ENCODE measurements around the gene DIDO1.
"Not testable (repeated sequence)": the region's sequence is repeated elsewhere in the genome, so short reads cannot be mapped to it uniquely, and the experiment has no call there.

The DIDO1 gene

DNA sequence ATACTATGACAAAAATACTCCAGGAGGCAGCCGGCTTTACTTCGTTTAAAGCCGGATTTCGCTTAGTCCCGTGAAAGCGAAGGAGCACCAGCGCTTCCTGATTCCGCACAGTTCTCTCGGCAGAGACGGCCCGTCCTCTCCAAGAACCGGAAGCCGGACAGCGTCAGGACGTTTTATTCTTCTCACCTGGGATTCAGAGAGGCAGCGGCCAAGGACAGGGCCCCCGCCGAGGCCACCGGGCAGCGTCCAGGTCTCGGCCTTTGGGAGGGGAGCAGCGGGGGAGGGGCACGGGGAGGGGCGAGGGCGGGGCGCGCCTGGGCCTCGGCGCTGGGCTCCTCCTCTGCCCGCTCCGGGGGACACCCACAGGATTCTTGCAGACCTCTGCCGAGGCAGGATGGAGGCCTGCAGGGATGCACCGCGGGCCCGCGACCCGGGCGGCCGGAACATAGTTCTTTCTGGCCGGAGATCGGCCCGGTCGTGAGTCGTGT lies 2.8 kb upstream of the DIDO1 start:
- DNase-seq (ENCODE audit: low spot score): no peak

DNA sequence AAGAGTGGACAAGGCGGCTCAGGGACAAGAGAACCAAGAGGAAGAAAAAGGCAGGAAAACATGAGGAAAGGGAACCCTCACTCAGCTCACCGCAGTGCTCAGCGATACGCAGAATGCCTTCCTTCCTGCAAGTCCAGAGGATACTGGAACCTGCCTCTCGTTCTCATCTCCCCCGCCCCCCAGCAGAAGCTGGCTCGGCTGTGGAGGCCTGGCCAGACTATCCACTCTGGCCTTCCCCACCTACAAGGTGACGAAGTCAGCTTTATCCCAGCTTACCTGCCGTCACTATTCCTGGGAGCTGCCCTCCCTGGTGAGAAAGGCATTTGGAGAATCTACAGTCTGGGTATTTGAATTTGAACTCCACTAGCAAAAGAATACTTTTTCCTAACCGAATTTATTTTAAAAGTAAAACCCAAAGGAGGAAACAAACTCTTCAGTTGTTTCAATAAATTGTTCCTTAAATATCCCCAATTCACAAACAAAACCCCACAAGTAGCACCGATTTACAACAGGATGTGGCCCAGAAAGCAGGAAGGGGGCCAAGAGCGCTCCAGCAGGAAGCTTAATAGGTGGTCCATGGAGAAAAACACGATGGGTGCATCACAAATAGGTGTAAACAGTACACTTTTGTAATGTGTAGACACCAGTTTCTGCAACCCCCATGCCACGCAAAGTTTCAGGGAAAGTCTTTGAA lies 2.1 kb upstream of the DIDO1 start:
- no peak for DNase-seq (ENCODE audit: low spot score)

DNA sequence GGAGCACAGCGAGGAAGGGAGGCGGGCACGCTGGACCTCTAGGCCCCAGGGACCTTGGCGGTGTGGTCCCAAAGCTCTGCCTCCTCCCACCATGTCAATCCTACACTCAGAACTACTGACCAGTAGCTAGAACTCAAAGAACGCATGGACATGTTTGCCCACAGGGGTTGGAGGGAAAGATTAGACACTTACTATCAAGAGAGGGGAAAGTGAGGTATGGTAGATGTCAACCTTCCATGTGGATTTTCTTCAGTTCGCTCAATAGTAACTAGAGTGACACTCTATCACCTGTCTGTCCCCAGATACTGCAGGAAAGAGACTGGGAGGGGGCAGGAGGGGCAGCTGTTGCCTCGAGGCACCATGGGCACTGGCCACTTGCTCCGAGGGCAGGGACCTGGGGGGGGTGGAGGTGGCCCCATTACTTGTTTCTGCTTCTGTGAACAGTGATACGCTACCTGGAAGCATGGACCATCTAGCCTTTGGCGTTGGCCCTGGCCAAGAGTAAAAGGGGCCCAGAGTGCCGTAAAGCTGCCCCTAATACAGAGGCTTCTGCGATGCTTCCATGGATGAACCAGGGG lies 912 bp upstream of the DIDO1 start:
- DNase-seq (ENCODE audit: low spot score): no peak

DNA sequence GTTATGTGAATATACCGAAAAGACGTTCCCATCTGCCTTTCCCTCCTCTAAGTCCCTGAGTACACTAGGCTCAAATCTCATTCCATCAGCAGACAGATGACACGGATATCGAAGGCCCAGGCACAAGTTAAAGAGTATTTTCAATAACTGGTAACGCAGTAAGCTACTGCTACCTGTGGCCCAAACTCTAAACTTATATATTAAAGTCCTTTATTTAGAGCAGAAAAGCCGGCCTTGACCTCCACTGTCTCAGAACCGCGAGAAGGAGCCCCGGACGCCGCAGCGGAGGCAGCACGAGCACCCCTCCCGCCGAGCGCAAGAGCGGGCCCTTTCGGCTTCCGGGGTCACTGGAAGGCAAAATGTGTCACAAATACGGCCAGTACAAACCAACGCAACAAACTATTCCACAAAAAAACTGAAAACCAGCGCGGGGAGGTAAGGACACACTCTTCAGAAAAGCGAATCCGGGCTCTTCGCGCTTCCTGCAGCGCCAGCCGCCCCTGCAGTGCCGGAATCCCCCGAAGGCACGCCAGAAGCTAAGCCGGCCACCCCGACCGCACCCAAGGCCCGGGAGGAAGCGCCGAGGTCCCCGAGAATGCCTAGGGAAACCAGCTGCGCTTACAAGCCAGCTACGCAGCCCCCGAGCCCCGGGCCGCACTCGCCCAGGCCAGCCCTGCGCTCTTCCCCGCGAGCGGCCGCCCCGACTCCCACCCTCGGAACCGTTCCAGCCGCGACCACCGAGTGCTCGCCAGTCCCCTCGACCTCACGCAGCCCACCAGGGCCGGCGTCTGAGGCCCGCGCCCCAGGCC lies 681 bp downstream of the DIDO1 start:
- peak; percentile 39 for DNase-seq (ENCODE audit: low spot score)

DNA sequence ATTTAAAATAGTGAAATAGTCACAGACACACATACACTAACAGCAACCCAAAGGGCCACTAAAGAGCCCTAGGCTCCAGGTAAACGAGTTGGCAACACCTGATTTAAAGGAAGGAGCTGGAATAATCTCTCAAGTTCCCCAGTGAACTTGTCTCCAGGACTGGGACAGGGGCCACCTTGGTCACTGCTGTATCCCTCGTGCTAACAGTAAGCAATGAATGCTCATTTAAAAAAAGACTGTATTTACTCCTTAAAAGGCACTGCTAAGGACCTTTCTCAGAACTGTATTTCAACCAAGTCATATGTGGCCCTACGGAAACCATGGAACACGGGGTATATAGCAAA lies 1.3 kb downstream of the DIDO1 start:
- no peak for DNase-seq (ENCODE audit: low spot score)

GRCh38 chr20:62924442-62925075 lies 1.7 kb downstream of the DIDO1 start:
- no peak for DNase-seq (ENCODE audit: low spot score)

DNA sequence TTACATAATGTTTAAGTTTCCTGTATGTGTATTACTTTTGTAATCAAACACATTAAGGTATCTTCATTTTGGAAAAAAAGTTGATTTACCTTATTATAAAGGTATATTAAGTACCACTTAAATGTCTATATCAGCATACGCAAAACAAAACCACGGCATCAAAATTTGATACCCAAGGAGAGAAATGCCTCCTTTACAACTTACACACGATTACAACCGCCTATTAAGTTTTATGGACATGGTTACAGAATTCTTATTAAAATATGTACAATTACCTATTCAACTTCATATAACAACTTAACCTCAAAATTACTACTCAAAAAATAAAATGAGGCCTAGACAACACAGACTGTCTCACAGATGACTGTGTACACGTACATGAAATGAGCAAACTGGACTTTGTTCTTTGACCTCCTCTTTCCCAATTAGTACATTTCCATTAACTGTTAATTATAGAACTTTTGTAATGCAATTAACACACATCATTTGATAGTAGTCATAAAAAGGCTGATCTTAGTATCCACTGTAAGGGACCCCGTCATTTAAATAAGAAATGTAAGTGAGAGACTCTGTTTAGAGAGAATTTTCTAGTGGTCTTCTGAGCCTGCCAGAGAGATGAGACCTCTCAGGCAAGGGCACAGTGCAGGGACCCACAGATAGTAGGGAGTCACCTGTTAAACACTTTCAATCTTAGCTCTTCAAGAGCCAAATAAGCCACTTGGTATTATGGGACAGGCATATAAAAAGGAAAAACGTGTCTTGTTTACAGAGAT lies 2.5 kb downstream of the DIDO1 start:
- no peak for DNase-seq (ENCODE audit: low spot score)

DNA sequence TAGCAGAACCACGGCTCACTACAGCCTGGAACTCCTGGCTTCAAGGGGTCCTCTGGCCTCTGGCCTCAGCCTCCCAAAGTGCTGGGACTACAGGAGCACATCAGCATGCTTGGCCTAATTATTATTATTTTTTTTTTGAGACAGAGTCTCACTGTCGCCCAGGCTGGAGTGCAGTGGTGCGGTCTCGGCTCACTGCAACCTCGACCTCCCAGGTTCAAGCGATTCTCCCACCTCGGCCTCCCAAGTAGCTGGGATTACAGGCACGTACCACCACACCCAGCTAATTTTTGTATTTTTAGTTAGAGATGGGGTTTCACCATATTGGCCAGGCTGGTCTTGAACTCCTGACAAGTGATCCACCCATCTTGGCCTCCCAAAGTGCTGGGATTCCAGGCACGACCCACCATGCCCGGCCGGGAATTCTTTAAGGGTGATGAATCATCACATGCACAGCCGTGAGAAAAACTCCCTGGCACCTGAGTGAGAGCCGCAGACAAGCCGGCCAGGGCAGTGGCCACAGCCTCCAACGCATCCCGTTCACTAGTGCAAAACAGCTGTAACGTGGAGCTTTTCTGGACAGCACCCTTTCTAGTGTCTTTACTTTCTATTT lies 3.1 kb downstream of the DIDO1 start:
- not testable (repeated sequence) for DNase-seq (ENCODE audit: low spot score)

GRCh38 chr20:62922451-62922921 lies 3.8 kb downstream of the DIDO1 start:
- no peak for DNase-seq (ENCODE audit: low spot score)

GRCh38 chr20:62921119-62921687 lies 5.1 kb downstream of the DIDO1 start:
- DNase-seq (ENCODE audit: low spot score): peak; percentile 68

- DNase-seq (ENCODE audit: low spot score): no peak
Measured at GRCh38 chr20:62920039-62920645, 6.2 kb downstream of the DIDO1 start.

DNA sequence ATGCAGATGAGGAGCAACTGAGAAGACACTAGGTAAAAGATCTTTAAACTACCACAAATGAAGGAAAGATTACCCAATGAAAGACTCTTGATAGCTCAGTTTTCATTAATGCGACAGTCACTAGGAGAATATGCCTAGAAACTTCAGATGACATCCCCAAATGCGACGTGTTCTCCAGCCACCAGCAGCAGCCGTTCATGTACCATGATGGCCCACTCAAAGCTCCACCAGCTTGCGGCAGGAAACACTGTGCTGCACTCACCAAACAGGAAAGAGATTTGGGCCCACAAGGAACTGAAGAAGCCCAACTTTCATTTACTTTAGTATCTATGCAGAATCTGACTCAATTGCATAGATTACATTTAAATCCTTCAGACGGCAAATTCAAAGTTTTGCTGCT lies 7.5 kb downstream of the DIDO1 start:
- no peak for DNase-seq (ENCODE audit: low spot score)

- DNase-seq (ENCODE audit: low spot score): no peak
Measured at GRCh38 chr20:62918147-62918546, 8.2 kb downstream of the DIDO1 start.

DNA sequence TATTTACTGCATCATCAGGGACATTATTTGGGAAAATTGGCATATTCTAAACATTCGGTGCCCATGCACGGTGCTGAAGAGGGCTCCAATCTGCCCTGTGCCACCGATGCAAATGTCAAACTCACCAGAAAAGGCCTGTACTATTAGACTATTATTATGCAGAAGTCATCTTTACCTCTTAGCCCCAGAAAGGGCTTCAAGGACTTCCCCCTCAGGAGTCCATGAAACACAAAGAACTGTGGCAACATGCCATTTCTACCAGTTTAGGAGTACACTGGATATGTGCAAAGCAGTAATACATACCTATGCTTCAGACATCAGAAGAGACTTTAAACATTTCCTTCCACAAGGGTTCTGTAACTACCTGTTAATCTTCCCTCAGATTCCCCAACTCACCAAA lies 8.6 kb downstream of the DIDO1 start:
- DNase-seq (ENCODE audit: low spot score): no peak

DNA sequence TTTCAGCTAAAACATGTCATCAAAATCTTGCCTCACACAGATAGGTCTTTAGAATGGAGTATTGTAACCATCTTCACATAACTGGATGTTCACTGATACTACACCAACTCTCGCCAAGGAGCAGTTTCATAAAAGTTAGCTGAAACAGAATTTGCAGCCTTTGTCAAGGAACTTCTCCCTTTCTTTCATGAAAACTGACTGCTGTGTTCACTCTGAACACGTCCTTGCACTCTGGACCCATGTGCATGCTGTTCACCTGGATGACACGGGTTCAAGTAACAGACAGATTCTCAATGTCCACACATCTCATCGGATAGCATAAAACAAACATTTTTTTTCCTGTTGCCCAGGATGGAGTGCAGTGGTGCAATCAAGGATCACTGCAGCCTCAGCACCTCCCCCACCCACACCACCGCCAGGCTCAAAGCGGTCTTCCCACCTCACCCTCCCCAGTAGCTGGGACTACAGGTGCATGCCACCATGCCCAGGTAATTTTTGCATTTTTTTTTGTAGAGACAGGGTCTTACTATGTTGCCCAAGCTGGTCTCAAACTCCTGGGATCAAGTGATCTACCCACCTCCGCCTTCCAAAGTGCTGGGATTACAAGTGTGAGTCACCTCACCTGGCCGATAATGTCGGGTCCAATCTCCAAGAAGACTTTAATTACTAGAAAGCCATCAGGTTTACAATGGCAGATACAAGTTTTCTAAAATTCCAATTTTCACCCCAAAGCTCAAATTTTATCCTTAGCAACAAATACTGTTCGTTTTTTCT lies 9.4 kb downstream of the DIDO1 start:
- no peak for DNase-seq (ENCODE audit: low spot score)

- DNase-seq (ENCODE audit: low spot score): no peak
Measured at GRCh38 chr20:62914970-62915457, 11.3 kb downstream of the DIDO1 start.

DNA sequence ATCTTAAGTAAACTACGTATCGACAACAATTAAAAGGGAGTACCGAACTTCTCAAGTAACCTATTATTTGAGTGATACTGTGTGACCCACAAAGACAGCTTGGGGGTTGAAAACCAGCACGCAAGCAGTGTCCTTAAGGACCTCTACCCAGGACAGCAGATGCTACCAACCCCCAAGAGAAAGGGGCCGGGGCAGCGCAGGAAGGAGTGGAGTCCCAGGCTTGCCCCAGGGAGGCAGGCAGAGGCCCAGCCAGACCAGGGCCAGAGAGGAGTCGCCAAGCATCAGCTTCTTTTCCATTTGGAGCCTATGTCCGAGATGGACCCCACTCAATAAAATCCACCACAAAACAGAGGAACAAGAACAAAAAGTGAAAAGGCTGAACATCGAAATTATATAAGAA lies 11.9 kb downstream of the DIDO1 start:
- DNase-seq (ENCODE audit: low spot score): no peak

DNA sequence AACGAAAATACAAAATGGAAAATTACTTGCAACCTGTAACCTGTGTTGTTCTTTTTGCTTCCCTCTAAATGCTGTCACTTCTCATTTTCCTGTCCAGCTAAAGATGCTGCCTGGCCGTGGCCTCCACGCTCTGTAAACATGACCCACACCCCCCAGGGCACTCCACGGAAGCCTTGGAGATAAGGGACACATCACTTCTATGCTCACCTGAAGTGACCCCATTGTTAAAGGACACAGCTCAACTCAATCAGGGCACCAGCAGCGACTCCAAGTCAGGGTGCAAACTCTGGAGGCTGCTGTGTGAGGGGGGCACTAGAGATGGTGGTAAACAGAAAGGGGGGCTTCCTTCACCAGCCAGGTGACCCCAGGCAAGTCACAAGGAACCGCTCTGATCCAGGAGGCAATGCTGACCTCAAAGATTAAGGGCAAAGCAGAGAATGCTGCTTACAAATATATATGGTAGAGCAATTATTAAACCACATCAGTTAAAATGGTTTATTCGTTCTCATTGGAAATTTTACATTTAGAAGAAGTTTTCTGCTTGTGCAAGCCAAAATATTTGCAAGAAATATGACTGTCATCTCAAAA lies 13.2 kb downstream of the DIDO1 start:
- DNase-seq (ENCODE audit: low spot score): no peak

DNA sequence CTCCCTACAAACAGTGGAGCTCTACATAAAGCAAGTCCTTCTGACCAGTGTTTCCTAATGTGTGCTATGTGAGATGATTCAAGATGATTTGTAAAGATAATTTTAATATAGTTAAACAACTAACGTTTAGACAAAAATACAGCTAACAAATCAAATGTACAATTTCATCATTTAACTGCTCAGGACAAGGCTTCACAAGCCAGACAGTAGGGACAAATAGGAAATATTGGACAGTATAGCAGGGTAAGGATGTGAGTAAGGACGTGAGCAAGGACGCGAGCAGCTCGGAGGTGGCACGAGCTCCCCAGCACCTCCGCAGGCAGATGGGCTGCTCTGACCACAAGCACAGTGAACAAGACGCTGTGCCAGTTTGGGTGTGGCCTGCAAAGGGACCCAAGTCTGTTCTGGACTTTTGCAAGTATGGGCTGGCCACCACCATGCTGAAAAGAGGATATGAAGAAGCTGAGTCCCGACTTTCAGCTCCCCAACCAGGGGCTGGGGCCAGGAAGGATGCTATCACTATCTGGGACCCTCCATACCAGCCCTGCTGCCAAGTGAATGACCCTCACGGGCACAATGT lies 14.5 kb downstream of the DIDO1 start:
- DNase-seq (ENCODE audit: low spot score): no peak
